H1 (cell line): ENCODE results near the gene ARHGEF4. TPM values are rescaled to one million over a fixed set of nuclear protein-coding genes. Genes with fewer than 3 reads are reported as not detected.

ENCODE experiments used
- CTCF ChIA-PET: fragments of 300-600 bp; sonication (Branson Sonifier 250); formaldehyde crosslinking; loops from one replicate; lab custom pipeline; 2021; ENCODE audit not compliant: partially characterized antibody; lab: Charles Lee
- POLR2A ChIA-PET: fragments of 300-600 bp; sonication (Branson Sonifier 250); formaldehyde crosslinking; loops from one replicate; lab custom pipeline; 2021; ENCODE audit warnings: inconsistent platforms; ENCODE audit not compliant: partially characterized antibody; lab: Charles Lee
- DNase-seq, 2 experiments: peaks; one replicate each; pipeline versions ENCODE4 v3.0.0 to v3.0.0-alpha.2; 2010 to 2022; ENCODE audit warnings: low spot score in 2 of 2, low read depth in 1 of 2, mixed read lengths in 1 of 2
- FAIRE-seq: peaks from 2 replicates; lab custom pipeline; 2011; peaks lifted over from hg19 to GRCh38; lab: Jason Lieb, UNC
- H2AFZ ChIP-seq: 2 replicates; pipeline ENCODE4 v1.8.1; 2012; ENCODE audit warnings: low read length, inconsistent platforms
- H2AK5ac ChIP-seq: 2 replicates; pipeline ENCODE4 v1.6.1; 2013; ENCODE audit warnings: low read depth, low read length
- H2BK120ac ChIP-seq: replicated peaks from 2 replicates; pipeline ENCODE3; 2013; ENCODE audit warnings: low read depth, low read length, inconsistent platforms
- H2BK12ac ChIP-seq: 2 replicates; pipeline ENCODE4 v1.6.1; 2013; ENCODE audit warnings: low read depth, low read length
- H2BK15ac ChIP-seq: 2 replicates; pipeline ENCODE4 v1.6.1; 2013; ENCODE audit warnings: low read length
- H2BK20ac ChIP-seq: 2 replicates; pipeline ENCODE4 v1.6.1; 2013; ENCODE audit warnings: low read length
- H2BK5ac ChIP-seq: 2 replicates; pipeline ENCODE4 v1.6.1; 2013; ENCODE audit warnings: low read depth, low read length
- H3K14ac ChIP-seq: 2 replicates; pipeline ENCODE4 v1.6.1; 2013; ENCODE audit warnings: inconsistent platforms; ENCODE audit not compliant: insufficient read length
- H3K18ac ChIP-seq: 2 replicates; pipeline ENCODE4 v1.6.1; 2013; ENCODE audit warnings: low read length; ENCODE audit errors: extremely low read depth
- H3K23ac ChIP-seq: 2 replicates; pipeline ENCODE4 v1.6.1; 2013; ENCODE audit warnings: inconsistent platforms; ENCODE audit not compliant: insufficient read length
- H3K23me2 ChIP-seq: 2 replicates; pipeline ENCODE4 v1.6.1; 2013; ENCODE audit warnings: low read depth, low read length
- H3K27ac ChIP-seq: 2 replicates; pipeline ENCODE4 v1.6.1; 2011; ENCODE audit warnings: low read depth, low read length, inconsistent platforms
- H3K27me3 ChIP-seq, 4 experiments: replicated peaks in 1 of 4; 1 replicate in 1 of 4; 2 replicates in 3 of 4; pipeline versions ENCODE4 v1.6.1 to v1.8.1; 2011 to 2013; ENCODE audit warnings: low read length in 3 of 4, mild to moderate bottlenecking in 3 of 4, inconsistent platforms in 2 of 4, mixed read lengths in 2 of 4, moderate library complexity in 1 of 4; ENCODE audit not compliant: control insufficient read depth in 3 of 4, insufficient read depth in 3 of 4; ENCODE audit errors: extremely low read depth in 1 of 4
- H3K36me3 ChIP-seq, 4 experiments: 2 replicates each; pipeline versions ENCODE4 v1.6.1 to v1.8.1; 2011 to 2013; ENCODE audit warnings: mild to moderate bottlenecking in 4 of 4, low read length in 3 of 4, moderate library complexity in 2 of 4, control low read depth in 1 of 4, inconsistent platforms in 1 of 4; ENCODE audit not compliant: insufficient read depth in 4 of 4, control insufficient read depth in 2 of 4
- H3K4ac ChIP-seq: replicated peaks from 2 replicates; pipeline ENCODE3; 2013; ENCODE audit warnings: low read length, low read depth, mixed read lengths, inconsistent platforms; ENCODE audit not compliant: insufficient read length
- H3K4me1 ChIP-seq, 4 experiments: replicated peaks in 1 of 4; 1 replicate in 1 of 4; 2 replicates in 3 of 4; pipeline versions ENCODE4 v1.6.1 to v1.8.1; 2011 to 2013; ENCODE audit warnings: low read length in 3 of 4, inconsistent platforms in 2 of 4, mixed read lengths in 1 of 4; ENCODE audit not compliant: insufficient read depth in 4 of 4, control insufficient read depth in 3 of 4
- H3K4me2 ChIP-seq, 2 experiments: 2 replicates each; pipeline versions ENCODE4 v1.6.1 to v1.8.1; 2011 to 2013; ENCODE audit warnings: low read depth in 2 of 2, low read length in 2 of 2, control low read depth in 1 of 2, inconsistent platforms in 1 of 2, mild to moderate bottlenecking in 1 of 2; ENCODE audit not compliant: insufficient read depth in 1 of 2
- H3K4me3 ChIP-seq, 4 experiments: fragments of 200-600, 300-600 bp in 1 of 4; sonication (generic), shearing (Covaris generic), sonication (Bioruptor Twin) in 1 of 4; 2 replicates each; pipeline versions ENCODE4 v1.5.1 to v1.8.1; 2011 to 2016; ENCODE audit warnings: low read length in 4 of 4, low read depth in 3 of 4, control low read depth in 2 of 4, inconsistent platforms in 2 of 4, mild to moderate bottlenecking in 2 of 4, mixed read lengths in 1 of 4, moderate library complexity in 1 of 4; ENCODE audit not compliant: insufficient read depth in 2 of 4; ENCODE audit errors: extremely low read depth in 1 of 4
- H3K56ac ChIP-seq: replicated peaks from 2 replicates; pipeline ENCODE3; 2013; ENCODE audit warnings: low read depth, mild to moderate bottlenecking, mixed read lengths, low read length, inconsistent platforms; ENCODE audit not compliant: insufficient read length
- H3K79me1 ChIP-seq: 2 replicates; pipeline ENCODE4 v1.6.1; 2013; ENCODE audit warnings: low read depth, low read length, control low read depth
- H3K79me2 ChIP-seq, 2 experiments: 2 replicates each; pipeline versions ENCODE4 v1.6.1 to v1.8.1; 2012 to 2013; ENCODE audit warnings: low read length in 2 of 2, mild to moderate bottlenecking in 2 of 2, inconsistent platforms in 1 of 2; ENCODE audit not compliant: insufficient read depth in 2 of 2, control insufficient read depth in 1 of 2
- H3K9ac ChIP-seq, 4 experiments: replicated peaks in 1 of 4; 1 replicate in 1 of 4; 2 replicates in 3 of 4; pipeline versions ENCODE4 v1.6.1 to v1.8.1; 2011 to 2013; ENCODE audit warnings: low read depth in 3 of 4, low read length in 3 of 4, control low read depth in 2 of 4, mild to moderate bottlenecking in 2 of 4, moderate library complexity in 2 of 4, inconsistent platforms in 1 of 4; ENCODE audit errors: extremely low read depth in 1 of 4
- H3K9me3 ChIP-seq, 2 experiments: 2 replicates each; pipeline versions ENCODE4 v1.6.1 to v1.8.1; 2012 to 2013; ENCODE audit warnings: mild to moderate bottlenecking in 2 of 2, moderate library complexity in 2 of 2, control low read depth in 1 of 2, inconsistent platforms in 1 of 2, low read depth in 1 of 2, low read length in 1 of 2, mixed read lengths in 1 of 2; ENCODE audit not compliant: insufficient read depth in 2 of 2
- H4K20me1 ChIP-seq, 2 experiments: replicated peaks in 1 of 2; 2 replicates each; pipeline versions ENCODE3 to v1.8.1; 2011 to 2013; ENCODE audit warnings: inconsistent platforms in 2 of 2, low read length in 2 of 2, mild to moderate bottlenecking in 1 of 2; ENCODE audit not compliant: insufficient read depth in 2 of 2, control insufficient read depth in 1 of 2
- H4K5ac ChIP-seq: 2 replicates; pipeline ENCODE4 v1.6.1; 2013; ENCODE audit warnings: low read length, low read depth, mixed read lengths, inconsistent platforms; ENCODE audit not compliant: insufficient read length
- H4K8ac ChIP-seq: 2 replicates; pipeline ENCODE4 v1.8.0; 2013; ENCODE audit warnings: mild to moderate bottlenecking, moderate library complexity, low read length, inconsistent platforms; ENCODE audit not compliant: insufficient read depth; ENCODE audit errors: extremely low read depth
- H4K91ac ChIP-seq: replicated peaks from 2 replicates; pipeline ENCODE3; 2013; ENCODE audit warnings: low read length, mixed read lengths, inconsistent platforms; ENCODE audit not compliant: insufficient read length
- ASH2L ChIP-seq: fragments of 200-600, 300-600 bp; sonication (generic); IDR thresholded peaks from one replicate; pipeline ENCODE4 v1.7.1; 2017; ENCODE audit warnings: low read length
- BACH1 ChIP-seq: IDR thresholded peaks from 2 replicates; pipeline ENCODE4 v1.6.1; 2012; ENCODE audit warnings: low read length, improper control_type of control experiment
- GABPA ChIP-seq: IDR thresholded peaks from 2 replicates; pipeline ENCODE4 v1.6.1; 2011; ENCODE audit warnings: mild to moderate bottlenecking, low read length, moderate library complexity, borderline replicate concordance; ENCODE audit not compliant: insufficient read depth
- PHF8 ChIP-seq: fragments of 200-600 bp; sonication (generic); conservative IDR thresholded peaks from 2 replicates; pipeline ENCODE4 v1.7.1; 2012; ENCODE audit warnings: low read depth, mild to moderate bottlenecking, inconsistent platforms, low read length, moderate library complexity
- TAF1 ChIP-seq: IDR thresholded peaks from 2 replicates; pipeline ENCODE4 v1.6.1; 2011; ENCODE audit warnings: mild to moderate bottlenecking, low read depth, low read length
- WGBS, 2 experiments: shearing (Covaris generic) in 1 of 2; methylation state at CpG; one replicate each; pipeline versions ENCODE4 v1.1.6 to v1.1.7; 2013 to 2015; ENCODE audit warnings: low lambda C conversion rate in 2 of 2, mixed read lengths in 2 of 2, inconsistent platforms in 1 of 2, low coverage in 1 of 2, missing lambda C conversion rate in 1 of 2; ENCODE audit not compliant: insufficient replicate concordance in 2 of 2, insufficient coverage in 1 of 2, insufficient read length in 1 of 2; ENCODE audit errors: extremely low coverage in 1 of 2, missing lambda C conversion rate in 1 of 2; 5-methylcytosine and 5-hydroxymethylcytosine counted together
- polyA plus RNA-seq, 7 experiments: library from polyadenylated mRNA; depleted of rRNA in 3 of 7; stranded (reverse) in 5 of 7; unstranded in 2 of 7; fragments of >200 nt in 5 of 7; fragments of 200-250 nt in 2 of 7; gene quantifications; 1 replicate in 5 of 7; 2 replicates in 1 of 7; 4 replicates in 1 of 7; pipeline versions ENCODE4 v1.2.1 to v1.2.3, GENCODE V29; 2011 to 2013; ENCODE audit warnings: missing spikeins in 2 of 7, mixed read lengths in 2 of 7
- total RNA-seq: library from RNA; stranded (reverse); fragmentation: NEBNext Ultra II Directional; extraction: Animal tissue kit (Norgen Biotek cat#: 25700); gene quantifications from 2 replicates; pipeline ENCODE4 v1.2.1, GENCODE V29; 2021
- TF ChIP-seq, protein P1 (sequence below): IDR thresholded peaks from 2 replicates; pipeline ENCODE4 v1.6.1; 2012; ENCODE audit warnings: low read length, inconsistent platforms

Gene ARHGEF4
- total and polyA plus RNA-seq, 2 of the 8 experiments (the other 6 are each of a cell fraction or from before 2014, with no cell fraction given) = 10.6 to 14.6 TPM

DNA sequence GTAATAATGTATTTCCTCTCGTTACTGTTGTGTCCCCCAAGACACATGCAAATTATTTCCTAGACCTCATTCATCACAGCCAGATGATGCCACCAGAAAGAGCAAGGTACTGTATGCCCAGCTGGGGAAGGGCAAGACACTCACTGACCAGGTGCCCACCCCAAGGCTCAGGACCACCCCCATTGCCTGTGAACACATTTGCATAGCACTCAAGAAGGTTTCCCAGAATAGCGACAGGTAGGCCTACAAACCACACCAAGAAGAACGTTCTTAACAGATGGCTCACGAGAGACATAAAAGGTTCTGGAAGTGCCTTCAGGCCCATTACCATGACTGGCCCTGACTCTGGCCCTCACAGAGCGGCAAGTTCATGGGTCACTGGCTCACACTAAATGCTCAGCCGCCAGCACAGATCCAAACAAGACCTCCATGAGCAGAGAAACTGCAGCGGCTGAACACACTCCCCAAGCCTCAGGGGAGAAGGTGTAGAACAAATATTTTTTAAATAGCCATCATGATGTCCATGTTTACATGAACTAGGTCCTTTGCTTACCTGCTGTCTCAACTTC is 212.5 kb downstream of the ARHGEF4 start:
- no peak overlapping the region for H3K4ac ChIP-seq
- peaks cover 0 to 5% (median 0%) of the 10 kb centered on the region in 4 experiments; a peak in 3 of 7 replicates for H3K4me1 ChIP-seq
- H4K20me1 ChIP-seq = peaks cover 13 to 32% of the 10 kb centered on the region in 2 experiments
- CTCF ChIA-PET = no interaction called here
- no peak overlapping the region for H4K91ac ChIP-seq
- H3K18ac ChIP-seq = no peak overlapping the region
- H3K23ac ChIP-seq = no peak overlapping the region
- H4K8ac ChIP-seq = no peak overlapping the region
- no peak overlapping the region for H2BK20ac ChIP-seq
- no peak overlapping the region for H2BK5ac ChIP-seq
- TF ChIP-seq, protein P1, sequence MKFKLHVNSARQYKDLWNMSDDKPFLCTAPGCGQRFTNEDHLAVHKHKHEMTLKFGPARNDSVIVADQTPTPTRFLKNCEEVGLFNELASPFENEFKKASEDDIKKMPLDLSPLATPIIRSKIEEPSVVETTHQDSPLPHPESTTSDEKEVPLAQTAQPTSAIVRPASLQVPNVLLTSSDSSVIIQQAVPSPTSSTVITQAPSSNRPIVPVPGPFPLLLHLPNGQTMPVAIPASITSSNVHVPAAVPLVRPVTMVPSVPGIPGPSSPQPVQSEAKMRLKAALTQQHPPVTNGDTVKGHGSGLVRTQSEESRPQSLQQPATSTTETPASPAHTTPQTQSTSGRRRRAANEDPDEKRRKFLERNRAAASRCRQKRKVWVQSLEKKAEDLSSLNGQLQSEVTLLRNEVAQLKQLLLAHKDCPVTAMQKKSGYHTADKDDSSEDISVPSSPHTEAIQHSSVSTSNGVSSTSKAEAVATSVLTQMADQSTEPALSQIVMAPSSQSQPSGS = no peak
- TF ChIP-seq TAF1 (no peak), GABPA (no peak), BACH1 (no peak), PHF8 (no peak), ASH2L (no peak)
- DNase-seq = no peak
- no peak overlapping the region for H3K27ac ChIP-seq
- peaks cover 12 to 63% (median 41%) of the 10 kb centered on the region in 4 experiments; a peak in 7 of 8 replicates for H3K36me3 ChIP-seq
- H3K27me3 ChIP-seq = no peaks in the 10 kb centered on the region
- no peak overlapping the region for H3K56ac ChIP-seq
- no peak overlapping the region for H3K4me2 ChIP-seq
- no peak for FAIRE-seq
- no peak overlapping the region for H3K9ac ChIP-seq
- H3K23me2 ChIP-seq = no peaks in the 10 kb centered on the region
- no peak overlapping the region for H4K5ac ChIP-seq
- peaks cover 4% of the 10 kb centered on the region; the same call in 1 of the 2 replicates for H3K79me1 ChIP-seq
- H2BK12ac ChIP-seq = no peak overlapping the region
- no peak overlapping the region for H3K4me3 ChIP-seq
- no peak overlapping the region for H2AK5ac ChIP-seq
- POLR2A ChIA-PET = interaction anchor here (1.0 to 4.0 kb wide), 2 partner anchors 8 to 43 kb away, joined by 4 to 13 read pairs; partner anchors contain the start of gene FAM168B
- H3K79me2 ChIP-seq = peaks cover 0 to 9% of the 10 kb centered on the region in 2 experiments; a peak in 2 of 4 replicates
- H3K14ac ChIP-seq = no peak overlapping the region
- 91% methylated on average over 7 of the region's 7 CpGs; no CpG with 5 or more reads in 1 of the 2 experiments for WGBS, 2 experiments
- no peak overlapping the region for H2BK15ac ChIP-seq
- H2AFZ ChIP-seq = no peak overlapping the region
- no peaks in the 10 kb centered on the region for H3K9me3 ChIP-seq
- H2BK120ac ChIP-seq = no peak overlapping the region
